GM21717 (cell line): ENCODE measurements around the gene SHROOM1.
"Not testable (repeated sequence)": the region's sequence is repeated elsewhere in the genome, so short reads cannot be mapped to it uniquely, and the experiment has no call there.

Experiments used
- ATAC-seq: cut with Tn5 transposase; IDR thresholded peaks from one replicate; pipeline ENCODE4 v1.9.1; 2021; ENCODE audit warnings: mild to moderate bottlenecking, moderate library complexity; ENCODE audit not compliant: unreplicated experiment

The SHROOM1 gene, protein sequence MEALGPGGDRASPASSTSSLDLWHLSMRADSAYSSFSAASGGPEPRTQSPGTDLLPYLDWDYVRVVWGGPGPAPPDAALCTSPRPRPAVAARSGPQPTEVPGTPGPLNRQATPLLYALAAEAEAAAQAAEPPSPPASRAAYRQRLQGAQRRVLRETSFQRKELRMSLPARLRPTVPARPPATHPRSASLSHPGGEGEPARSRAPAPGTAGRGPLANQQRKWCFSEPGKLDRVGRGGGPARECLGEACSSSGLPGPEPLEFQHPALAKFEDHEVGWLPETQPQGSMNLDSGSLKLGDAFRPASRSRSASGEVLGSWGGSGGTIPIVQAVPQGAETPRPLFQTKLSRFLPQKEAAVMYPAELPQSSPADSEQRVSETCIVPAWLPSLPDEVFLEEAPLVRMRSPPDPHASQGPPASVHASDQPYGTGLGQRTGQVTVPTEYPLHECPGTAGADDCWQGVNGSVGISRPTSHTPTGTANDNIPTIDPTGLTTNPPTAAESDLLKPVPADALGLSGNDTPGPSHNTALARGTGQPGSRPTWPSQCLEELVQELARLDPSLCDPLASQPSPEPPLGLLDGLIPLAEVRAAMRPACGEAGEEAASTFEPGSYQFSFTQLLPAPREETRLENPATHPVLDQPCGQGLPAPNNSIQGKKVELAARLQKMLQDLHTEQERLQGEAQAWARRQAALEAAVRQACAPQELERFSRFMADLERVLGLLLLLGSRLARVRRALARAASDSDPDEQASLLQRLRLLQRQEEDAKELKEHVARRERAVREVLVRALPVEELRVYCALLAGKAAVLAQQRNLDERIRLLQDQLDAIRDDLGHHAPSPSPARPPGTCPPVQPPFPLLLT

DNA sequence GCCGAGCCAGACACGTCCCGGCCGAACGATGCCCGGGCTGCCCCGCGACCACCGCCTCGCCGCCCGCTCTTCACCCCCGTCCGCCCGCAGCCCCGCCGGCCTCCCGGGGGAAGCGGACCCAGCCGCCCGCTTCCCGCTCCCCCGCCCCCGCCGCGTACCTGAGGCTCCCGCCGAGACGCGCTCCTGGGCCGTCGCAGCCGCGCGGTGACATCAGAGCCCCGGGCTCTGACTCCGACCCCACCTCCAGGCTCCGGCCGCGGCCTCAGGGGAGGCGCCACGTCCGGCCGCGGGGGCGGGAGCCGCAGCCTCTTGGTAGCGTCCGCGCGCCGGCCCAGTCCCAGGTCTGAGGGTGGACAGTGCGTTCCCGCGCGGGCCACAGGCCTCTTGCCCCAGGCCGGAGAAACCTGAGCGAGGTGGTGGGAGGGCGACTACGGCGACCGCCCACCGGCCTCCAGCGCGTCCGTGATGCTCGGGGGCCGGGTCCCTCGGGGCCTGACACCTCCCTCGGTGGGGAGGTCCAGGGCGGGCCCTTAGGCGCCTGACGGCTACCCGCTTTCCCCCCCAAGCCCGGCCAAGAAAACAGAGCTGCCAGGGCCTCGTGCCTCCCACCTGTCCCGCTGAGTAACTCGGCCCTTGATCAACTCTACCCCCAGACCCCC lies at the start of gene SHROOM1:
Gene SHROOM1 (minus strand): TSS at position 212 of the 659 bp plus-strand sequence. CDS start 4,507 bp downstream, outside the sequence.
- peak; percentile 62 for ATAC-seq

DNA sequence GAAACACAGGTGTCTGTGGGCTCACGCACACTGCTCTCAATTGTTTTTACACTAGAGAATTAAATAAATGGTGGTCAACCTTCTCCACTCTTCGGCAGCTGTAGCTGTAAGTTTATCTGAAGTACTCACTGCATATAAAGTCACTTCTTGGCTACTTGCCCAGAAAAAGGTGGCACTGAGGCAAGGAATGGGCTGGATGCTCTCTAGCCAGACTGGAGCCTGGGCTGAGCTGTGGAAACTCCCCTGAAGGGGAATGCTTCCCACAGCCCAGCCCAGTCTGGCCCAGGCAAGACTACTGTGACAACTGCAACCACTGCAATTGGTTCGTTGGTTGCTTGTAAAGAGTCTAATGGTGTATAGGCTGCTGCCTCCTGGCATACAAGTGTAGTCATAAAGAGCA lies 47.5 kb upstream of the SHROOM1 start:
- no peak for ATAC-seq

DNA sequence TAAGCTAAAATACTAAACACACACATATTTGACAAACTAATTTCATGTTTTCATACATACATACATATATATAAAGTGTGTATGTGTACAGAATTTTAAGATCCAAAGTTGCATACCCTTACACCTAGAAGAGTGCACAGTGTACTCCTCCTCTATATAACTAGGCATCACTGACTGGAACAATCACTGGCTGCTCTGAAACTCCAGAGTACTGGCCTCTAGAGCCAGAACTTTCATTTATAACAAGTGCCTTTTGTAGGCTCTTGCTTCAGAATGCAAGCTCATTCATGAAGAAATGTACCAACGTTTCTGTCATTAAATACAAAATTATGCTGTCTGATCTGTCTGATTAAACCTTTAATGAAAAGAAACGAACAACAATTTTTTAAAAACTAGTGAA lies 47.0 kb upstream of the SHROOM1 start:
- ATAC-seq = no peak

DNA sequence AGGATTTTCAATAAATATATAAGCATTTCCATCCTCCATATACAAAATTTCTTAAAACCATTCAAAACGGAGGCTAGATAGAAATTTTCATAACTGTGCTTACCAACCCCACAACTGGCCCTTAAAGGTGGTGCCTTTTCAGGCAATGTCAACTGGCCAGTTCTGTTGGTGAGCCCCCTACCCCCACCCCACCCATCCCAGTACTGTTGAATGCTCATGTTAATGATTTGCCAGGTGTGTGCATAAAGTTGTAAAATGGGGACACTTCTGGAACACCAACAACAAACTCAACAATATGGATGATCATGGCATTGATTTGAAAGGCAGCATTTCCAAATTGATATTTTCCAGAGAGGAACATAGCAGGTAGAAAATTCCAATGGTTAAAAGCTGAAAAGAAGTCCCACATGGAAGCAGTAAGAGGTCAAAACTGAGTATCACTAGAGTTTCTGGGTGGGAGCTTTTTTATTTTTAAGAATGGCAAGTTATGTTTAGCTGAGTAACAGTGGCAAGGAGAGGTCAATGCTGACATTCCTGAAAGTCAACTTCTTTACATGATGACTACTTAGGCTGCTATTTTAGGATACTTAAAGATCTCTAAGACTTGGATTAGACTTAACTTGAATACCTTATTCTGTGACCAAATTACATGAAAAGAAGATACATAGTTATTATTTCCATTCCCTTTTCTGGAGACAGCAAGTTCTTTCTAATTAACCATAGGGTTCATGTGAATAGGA lies 45.7 kb upstream of the SHROOM1 start:
- ATAC-seq = no peak

DNA sequence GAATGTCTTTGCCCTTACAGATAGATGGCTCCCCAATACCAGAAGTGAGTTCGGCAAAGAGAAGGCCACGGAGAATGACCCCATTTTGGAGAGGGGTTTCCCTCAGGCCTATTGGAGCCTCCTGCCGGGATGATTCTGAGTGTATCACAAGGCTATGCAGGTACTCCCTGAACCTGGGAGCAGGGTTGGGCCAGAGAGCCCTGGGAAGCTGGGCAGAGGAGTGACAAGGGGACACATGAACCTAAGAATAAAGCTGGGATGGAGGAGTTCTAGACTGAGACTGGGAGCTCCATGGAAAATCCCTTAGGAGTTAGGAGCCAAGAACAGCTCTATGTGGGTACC lies 43.5 kb upstream of the SHROOM1 start:
- no peak for ATAC-seq

DNA sequence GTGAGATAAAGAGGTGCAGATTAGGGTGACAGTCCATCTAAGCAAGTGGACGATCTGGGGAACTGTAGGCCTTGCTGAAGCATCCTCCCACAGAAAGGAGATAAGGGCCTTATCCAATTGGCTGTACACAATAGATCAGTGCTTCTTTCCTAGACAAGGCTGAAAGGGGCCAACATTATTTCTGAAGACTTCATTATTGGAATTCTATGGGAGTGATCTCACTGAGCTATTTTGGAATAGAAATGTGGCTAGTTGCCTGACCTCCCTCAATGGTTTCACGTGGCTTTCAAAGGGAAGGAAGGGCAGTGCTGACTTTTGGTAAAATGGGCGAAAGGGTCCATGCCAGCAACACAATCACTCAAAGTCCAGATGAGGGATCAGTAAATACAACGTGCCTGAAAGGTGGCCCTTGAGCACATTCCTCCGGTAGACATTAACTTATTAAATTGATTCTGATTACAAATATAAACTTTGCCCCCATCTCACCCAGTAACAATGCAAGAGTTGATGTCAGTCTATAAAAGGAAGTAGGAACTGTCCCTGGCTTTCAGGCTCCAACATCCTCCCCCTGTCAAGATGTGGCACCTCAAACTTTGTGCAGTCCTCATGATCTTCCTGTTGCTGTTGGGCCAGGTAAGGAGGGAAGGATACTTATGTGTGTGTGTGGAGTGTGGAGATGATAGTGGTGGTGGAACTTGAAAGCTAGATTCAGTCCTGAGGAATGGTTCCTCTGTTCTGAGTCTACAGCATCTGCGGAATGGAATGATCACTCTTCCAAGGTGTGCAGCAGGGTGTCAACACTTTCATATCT lies 42.9 kb upstream of the SHROOM1 start, which contains the start of gene LEAP2:
Gene LEAP2 (plus strand): TSS at position 550 of the 811 bp plus-strand sequence. CDS start 27 bp downstream, at position 577.
- ATAC-seq = no peak

DNA sequence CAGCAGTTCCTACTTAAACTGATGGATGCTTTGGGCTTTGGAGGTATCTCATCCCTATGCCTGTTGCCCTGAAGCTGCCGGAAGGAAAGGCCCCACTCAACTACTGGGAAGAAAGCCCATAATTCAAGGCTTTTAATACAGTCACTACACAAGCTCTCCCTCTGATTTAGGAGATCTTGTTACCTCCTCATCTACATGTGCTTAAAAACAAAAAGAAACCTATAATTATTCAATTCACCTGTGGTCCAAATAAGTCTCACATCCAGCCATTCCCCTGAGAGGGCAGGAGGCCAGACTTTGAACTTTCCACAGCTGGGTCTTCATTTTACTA lies 42.3 kb upstream of the SHROOM1 start:
- no peak for ATAC-seq

DNA sequence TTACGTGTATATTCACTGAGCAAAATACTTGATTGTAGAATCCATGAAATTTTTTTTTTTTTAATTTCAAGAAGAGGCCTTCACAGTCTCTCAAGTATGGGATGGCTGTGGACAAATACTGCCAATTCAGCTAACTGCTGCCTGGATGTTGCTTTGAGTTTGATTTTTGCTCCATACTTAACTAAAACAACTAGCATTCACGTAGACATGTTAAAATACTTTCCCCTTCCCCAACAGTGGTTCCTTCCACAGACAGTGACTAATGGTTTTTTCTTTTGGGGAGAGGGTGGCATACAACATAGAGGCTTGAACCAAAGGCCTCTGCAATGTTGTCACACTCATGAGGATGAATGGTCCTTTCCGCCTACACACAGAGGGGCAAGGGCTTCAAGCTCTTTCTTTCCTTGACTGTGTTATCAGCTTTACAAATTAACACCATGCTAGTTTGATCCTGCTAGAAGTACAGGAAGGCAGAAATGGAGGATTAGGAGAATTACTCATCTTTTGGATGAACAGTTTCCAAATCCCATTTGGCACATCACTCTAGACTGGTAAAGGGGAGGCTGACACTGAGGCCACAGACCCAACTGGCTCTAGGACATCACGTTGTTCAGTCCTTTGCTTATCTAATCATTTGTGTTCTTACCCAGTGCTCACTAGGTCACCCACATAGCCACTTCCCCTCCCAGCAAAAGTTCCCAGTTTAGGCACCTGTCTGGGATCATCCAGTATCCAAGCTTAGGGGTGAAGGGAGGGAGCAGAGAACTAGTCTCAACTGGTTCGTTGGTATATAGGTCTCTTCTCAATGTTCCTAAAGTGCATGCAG lies 41.2 kb upstream of the SHROOM1 start:
- no peak for ATAC-seq

DNA sequence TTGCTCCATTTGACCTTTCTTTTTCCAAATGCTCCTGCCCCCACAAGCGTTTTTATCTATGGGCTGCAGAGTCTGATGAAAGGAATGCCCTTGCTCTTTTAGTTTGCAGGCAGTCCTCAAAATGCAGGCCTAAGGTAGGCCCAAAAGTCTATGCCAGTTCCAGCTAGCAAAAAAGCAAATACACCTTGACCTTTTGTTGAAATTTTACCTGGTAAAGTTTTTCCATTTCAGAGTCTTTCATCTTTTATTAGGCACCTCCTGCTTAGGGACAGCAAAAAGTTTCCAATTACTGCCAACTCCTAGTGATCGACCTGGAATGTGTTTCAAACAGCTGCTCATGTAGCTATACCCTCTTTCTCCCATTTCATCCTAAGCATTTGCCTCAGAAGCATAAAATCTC lies 40.4 kb upstream of the SHROOM1 start:
- ATAC-seq = no peak

DNA sequence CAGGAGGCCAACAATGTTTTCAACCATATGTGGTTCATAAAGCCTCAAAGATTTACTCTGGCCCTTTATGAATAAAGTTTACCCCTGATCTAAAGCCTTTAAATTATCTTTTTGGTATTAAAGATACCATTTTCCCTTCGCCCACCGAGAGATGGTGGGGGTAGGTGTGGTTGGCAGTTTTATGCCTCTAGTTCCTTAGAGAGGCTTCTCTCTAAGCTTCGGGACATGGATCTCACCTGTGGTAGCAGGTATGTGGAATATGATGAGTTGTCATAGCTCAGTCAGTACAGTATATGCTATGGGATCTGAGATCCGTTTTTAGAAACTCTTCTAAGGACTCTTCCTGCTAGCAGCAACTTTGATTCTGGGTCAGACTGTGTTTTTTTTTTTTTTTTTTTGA lies 38.3 kb upstream of the SHROOM1 start:
- ATAC-seq = no peak

DNA sequence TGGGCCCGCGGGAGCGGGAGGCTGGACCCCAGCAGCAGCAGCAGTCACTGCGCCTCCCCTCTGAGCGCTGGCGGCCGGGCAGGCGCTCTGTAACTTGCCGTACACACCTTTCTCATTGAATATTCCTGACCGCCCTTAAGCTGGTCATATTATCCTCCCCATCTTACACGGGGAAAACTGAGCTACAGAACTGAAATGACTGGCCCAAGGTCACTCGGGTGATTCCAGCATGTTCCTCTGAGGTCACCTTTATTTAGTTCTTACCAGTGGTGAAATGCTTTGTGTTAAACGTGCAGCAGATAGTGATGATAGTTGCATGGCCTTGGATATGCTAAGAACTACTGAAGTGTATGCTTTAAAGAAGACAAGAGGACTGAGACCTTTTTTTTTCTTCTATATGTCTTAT lies 36.6 kb upstream of the SHROOM1 start:
- peak; percentile 19 for ATAC-seq

DNA sequence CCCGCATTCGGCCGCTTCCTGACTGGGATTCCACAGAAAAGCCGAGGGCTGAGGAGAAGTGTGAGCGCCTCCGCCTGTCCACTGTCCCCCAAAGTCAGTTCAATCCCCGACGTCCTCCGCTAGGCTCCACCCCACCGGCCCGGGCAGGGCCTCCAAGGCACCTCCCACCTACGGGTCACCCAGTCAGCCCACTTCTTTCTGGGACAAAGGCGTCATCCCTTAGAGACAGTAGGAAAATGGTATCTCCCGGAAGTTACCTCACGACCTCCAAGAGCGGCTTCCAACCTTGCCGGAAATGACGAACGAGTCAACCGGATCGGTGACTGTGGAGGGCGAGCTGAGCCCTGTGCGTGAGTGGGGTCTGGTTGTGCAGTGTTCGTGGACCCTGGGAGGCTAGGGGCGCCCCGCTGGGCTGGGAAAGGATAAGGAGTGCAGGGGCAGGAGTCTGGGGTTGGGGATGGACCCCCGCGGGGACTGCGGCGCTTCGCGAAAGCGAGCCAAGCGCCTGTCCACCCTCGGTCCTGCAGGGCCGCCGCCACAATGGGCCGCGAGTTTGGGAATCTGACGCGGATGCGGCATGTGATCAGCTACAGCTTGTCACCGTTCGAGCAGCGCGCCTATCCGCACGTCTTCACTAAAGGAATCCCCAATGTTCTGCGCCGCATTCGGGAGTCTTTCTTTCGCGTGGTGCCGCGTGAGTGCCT lies 36.0 kb upstream of the SHROOM1 start, which contains the start of the genes GDF9 and UQCRQ:
Gene GDF9 (minus strand): TSS at position 128 of the 704 bp plus-strand sequence. CDS start 1,936 bp downstream, outside the sequence.
Gene UQCRQ (plus strand): TSS at position 301 of the 704 bp plus-strand sequence. CDS start 240 bp downstream, at position 541.
- ATAC-seq = peak; percentile 98

DNA sequence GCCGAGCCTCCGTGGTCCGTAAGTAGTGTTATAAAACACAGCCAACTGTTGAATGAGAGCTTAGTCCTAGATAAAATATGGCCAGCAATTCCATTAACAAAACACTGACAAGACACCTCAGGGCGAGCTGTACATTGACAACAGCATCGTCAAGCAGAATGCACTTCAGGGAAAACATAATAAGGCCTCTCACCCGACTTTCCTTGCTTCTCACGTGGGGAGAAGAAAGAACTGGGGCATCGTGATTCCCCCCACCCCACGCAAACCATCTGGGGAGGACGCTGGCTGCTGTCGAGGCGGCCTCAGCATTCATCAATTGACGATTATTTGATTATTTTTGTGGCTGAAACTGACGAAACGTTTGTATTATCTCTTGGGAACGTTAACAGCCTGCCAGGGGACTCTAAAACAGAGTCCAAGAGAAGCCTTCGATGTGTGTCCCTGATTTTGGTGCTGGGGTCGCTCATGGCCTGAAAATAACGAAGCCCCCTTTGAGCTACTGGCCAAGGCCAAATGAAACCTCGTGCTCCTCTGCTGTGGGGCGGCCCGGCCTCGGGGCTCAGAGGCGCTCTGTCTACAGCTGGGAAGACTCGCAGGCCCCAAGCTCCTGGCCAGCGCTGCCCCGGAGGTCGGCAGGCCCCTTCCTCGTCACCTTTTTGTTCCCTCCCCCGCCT lies 35.4 kb upstream of the SHROOM1 start:
- ATAC-seq = peak; percentile 26

DNA sequence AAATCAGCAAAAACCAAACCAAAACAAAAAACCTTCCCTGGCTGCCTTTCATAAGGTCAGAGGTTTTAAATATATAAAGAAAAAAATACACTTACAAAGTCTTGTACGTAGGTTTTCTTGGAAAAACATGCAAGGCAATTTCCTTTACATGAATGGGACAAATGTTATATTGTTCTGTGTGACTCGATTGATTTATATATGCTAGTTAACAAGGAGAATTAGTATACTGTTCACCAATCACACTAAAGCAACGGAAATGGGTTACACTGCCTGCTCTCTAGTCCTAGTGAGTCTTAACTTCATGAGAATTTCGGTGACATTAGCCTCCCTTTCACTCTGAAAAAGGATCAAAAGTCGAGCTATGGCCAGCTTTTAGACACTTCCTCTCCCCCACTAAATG lies 30.3 kb upstream of the SHROOM1 start:
- no peak for ATAC-seq

DNA sequence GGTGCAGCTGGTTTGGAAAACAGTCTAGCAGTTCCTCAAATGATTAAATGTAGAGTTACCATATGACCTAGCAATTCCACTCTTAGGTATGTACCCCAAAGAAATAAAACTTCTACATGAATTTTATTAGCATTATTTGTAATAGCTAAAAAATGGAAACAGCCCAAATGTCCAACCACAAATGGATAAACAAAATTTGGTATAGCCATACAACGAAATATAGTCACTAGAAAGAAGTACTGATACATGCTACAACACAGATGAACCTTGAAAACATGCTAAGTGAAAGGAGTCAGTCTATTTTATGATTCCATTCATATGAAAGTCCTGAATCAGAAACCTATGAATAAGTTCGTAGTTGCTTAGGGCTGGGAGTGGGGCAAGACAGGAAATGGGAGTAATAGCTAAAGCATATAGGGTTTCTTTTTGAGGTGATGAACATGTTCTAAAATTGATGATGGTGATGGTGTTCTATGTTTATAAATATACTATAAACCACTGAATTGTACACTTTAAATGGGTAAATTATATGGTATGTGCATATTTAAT lies 29.5 kb upstream of the SHROOM1 start:
- ATAC-seq = no peak

DNA sequence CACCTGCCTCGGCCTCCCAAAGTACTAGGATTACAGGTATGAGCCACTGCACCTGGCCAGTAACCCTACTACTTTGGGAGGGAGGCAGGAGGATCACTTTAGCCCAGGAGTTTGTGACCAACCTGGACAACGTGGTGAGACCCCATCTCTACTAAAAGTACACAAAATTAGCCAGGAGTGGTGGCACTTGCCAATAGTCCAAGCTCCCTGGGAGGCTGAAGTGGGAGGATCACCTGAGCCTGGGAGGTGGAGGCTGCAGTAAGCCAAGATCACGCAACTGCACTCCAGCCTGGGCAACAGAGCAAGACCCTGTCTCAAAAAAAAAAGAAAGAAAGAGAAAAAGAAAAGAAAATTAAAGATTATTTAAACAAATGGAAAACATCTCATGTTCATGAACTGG lies 25.6 kb upstream of the SHROOM1 start:
- no peak for ATAC-seq

DNA sequence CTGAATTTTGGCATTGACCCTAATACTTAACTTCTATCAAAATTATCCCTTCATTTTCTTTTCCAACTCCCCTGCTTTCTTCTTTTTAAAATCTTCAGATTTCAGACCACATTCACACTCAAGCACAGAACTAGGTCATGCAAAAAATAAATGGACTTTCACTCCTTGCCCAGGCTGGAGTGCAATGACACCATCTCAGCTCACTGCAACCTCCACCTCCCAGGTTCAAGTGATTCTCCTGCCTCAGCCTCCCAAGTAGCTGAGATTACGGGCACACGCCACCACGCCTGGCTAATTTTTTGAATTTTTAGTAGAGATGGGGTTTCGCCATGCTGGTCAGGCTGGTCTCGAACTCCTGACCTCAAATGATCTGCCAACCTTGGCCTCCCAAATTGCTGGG lies 24.5 kb upstream of the SHROOM1 start:
- ATAC-seq = not testable (repeated sequence)
